K562 (cell line): Measurements from ENCODE around the gene PROKR1. TPM values are rescaled to one million over a fixed set of nuclear protein-coding genes. Genes with fewer than 3 reads are reported as not detected.
A peak's percentile ranks its signal among the peaks of the same experiment; 100 is the strongest.

Experiments used
- ARID2 ChIP-seq: fragments of 450-650 bp; IDR thresholded peaks from 2 replicates; pipeline ENCODE4 v1.6.1; 2017; ENCODE audit warnings: antibody characterized with exemption, mild to moderate bottlenecking
- CTCF ChIP-seq, 3 experiments: IDR thresholded peaks in 2 of 3; conservative IDR thresholded peaks in 1 of 3; 2 replicates each; pipeline ENCODE4 v1.5.1; 2011 to 2012; ENCODE audit warnings: low read length in 3 of 3, mild to moderate bottlenecking in 3 of 3, control low read depth in 2 of 3, improper control_type of control experiment in 1 of 3, inconsistent platforms in 1 of 3, low read depth in 1 of 3, mixed read lengths in 1 of 3, moderate library complexity in 1 of 3; ENCODE audit not compliant: insufficient read depth in 2 of 3
- E2F4 ChIP-seq: sonication (generic); formaldehyde crosslinking; IDR thresholded peaks from 2 replicates; pipeline ENCODE4 v1.8.0; 2022; ENCODE audit warnings: mild to moderate bottlenecking, low read depth, missing genetic modification reagents
- ELK3 ChIP-seq: fragments of 450-650 bp; formaldehyde crosslinking; IDR thresholded peaks from 2 replicates; pipeline ENCODE4 v1.4.0; 2020; ENCODE audit warnings: mild to moderate bottlenecking
- HDAC8 ChIP-seq: fragments of 450-650 bp; IDR thresholded peaks from 2 replicates; pipeline ENCODE4 v1.6.1; 2016; ENCODE audit warnings: mild to moderate bottlenecking, missing genetic modification characterization, moderate library complexity, missing compliant biosample characterization
- HSF4 ChIP-seq: fragments of 250-450 bp; sonication (Bioruptor Pico); IDR thresholded peaks from 2 replicates; pipeline ENCODE4 v2.1.2; 2022; ENCODE audit warnings: mild to moderate bottlenecking, moderate library complexity, borderline replicate concordance
- KDM2B ChIP-seq: fragments of 250-450 bp; sonication (Bioruptor Pico); IDR thresholded peaks from 2 replicates; pipeline ENCODE4 v1.8.0; 2021; ENCODE audit warnings: mild to moderate bottlenecking, moderate library complexity
- MAFK ChIP-seq: IDR thresholded peaks from 2 replicates; pipeline ENCODE4 v1.6.1; 2011; ENCODE audit warnings: low read length, improper control_type of control experiment
- SMC3 ChIP-seq: conservative IDR thresholded peaks from 2 replicates; pipeline ENCODE4 v1.6.1; 2011; ENCODE audit warnings: low read depth, low read length, improper control_type of control experiment; ENCODE audit not compliant: insufficient read depth
- STAG1 ChIP-seq: sonication (generic); formaldehyde crosslinking; IDR thresholded peaks from 2 replicates; pipeline ENCODE4 v1.5.0; 2020; ENCODE audit warnings: missing genetic modification reagents, borderline replicate concordance
- THAP12 ChIP-seq: fragments of 250-450 bp; sonication (Bioruptor Pico); IDR thresholded peaks from 2 replicates; pipeline ENCODE4 v1.9.0; 2021; ENCODE audit warnings: mild to moderate bottlenecking, inconsistent platforms
- XRCC4 ChIP-seq: IDR thresholded peaks from one replicate; pipeline ENCODE4 v1.6.1; 2011; ENCODE audit not compliant: insufficient read depth, insufficient read length; ENCODE audit errors: extremely low read depth
- ZBTB8A ChIP-seq: fragments of 450-650 bp; IDR thresholded peaks from 2 replicates; pipeline ENCODE4 v1.6.1; 2018; ENCODE audit warnings: mild to moderate bottlenecking, moderate library complexity; ENCODE audit not compliant: partially characterized antibody
- ZEB2 ChIP-seq: fragments of 450-650 bp; IDR thresholded peaks from 2 replicates; pipeline ENCODE4 v1.6.1; 2016
- polyA plus RNA-seq, 8 experiments: library from polyadenylated mRNA; depleted of rRNA in 4 of 8; stranded (reverse) in 5 of 8; unstranded in 3 of 8; fragments of >200 nt; fragmentation: Nextera tagmentation in 2 of 8; fragmentation: Illumina TruSeq in 1 of 8; extraction: Ambion mirVana in 2 of 8; extraction: Trizol in 1 of 8; gene quantifications; 2 replicates each; pipeline versions ENCODE4 v1.2.1 to v1.2.3, GENCODE V29; 2011 to 2014; ENCODE audit warnings: inconsistent platforms in 1 of 8, missing spikeins in 1 of 8
- total RNA-seq, 7 experiments: library from RNA; depleted of rRNA in 6 of 7; stranded (reverse); fragments of >200 nt in 6 of 7; fragmentation: Illumina TruSeq in 2 of 7; extraction: Trizol in 2 of 7; gene quantifications; 2 replicates each; pipeline versions ENCODE4 v1.2.1 to v1.2.3, GENCODE V29; 2011 to 2021; ENCODE audit warnings: low replicate concordance in 1 of 7

The PROKR1 gene
- total and polyA plus RNA-seq, 9 of the 15 experiments (the other 6 are each of a cell fraction or from before 2014, with no cell fraction given), result 0.01 to 0.18 (median 0.09) TPM; not detected in 1

GRCh38 chr2:68594674-68595492, 48.5 kb upstream of the PROKR1 start (continued):
- TF ChIP-seq CTCF (IDR thresholded peaks at IDR 0.05 in 2 of 3, conservative IDR thresholded peaks at IDR 0.05 in 1 of 3; ENCODE audit: insufficient read depth in 2 of 3, low read depth in 1 of 3, low read length in 3 of 3), result peak; percentile 72 to 91 (median 80)
- TF ChIP-seq SMC3, result peak; percentile 45; the same call in 1 of the 2 replicates
- TF ChIP-seq KDM2B, result no peak
- no peak for TF ChIP-seq E2F4 (CRISPR knock-in tag)
- TF ChIP-seq MAFK, result no peak
- TF ChIP-seq ZEB2, result 0 out of 2 replicates have a peak, but pooled peaks have one; percentile 21
- no peak for TF ChIP-seq ELK3 (CRISPR knock-in tag)
- TF ChIP-seq XRCC4, result no peak
- TF ChIP-seq ARID2, result 0 out of 2 replicates have a peak, but pooled peaks have one; percentile 13
- no peak for TF ChIP-seq HSF4 (CRISPR knock-in tag)
- no peak for TF ChIP-seq ZBTB8A
- TF ChIP-seq THAP12 (CRISPR knock-in tag), result no peak
- TF ChIP-seq STAG1 (CRISPR knock-in tag), result no peak
- TF ChIP-seq HDAC8, result no peak
